Stimulated activated CD8-positive, alpha-beta memory T cell treated with anti-CD3 and anti-CD28 coated beads, Interleukin-4, amount 100 ng/mL, for 4 hours (primary cell): Measurements from ENCODE around the gene CCDC92.

Source experiments
- DNase-seq, 2 donors: peaks; one replicate each; pipeline ENCODE4 v3.0.0-alpha.2; 2020; ENCODE audit warnings: low read depth in 2 of 2, low spot score in 1 of 2

The CCDC92 gene

GRCh38 chr12:123976227-123976826, 3.7 kb upstream of the CCDC92 start:
- no peak for DNase-seq

DNA sequence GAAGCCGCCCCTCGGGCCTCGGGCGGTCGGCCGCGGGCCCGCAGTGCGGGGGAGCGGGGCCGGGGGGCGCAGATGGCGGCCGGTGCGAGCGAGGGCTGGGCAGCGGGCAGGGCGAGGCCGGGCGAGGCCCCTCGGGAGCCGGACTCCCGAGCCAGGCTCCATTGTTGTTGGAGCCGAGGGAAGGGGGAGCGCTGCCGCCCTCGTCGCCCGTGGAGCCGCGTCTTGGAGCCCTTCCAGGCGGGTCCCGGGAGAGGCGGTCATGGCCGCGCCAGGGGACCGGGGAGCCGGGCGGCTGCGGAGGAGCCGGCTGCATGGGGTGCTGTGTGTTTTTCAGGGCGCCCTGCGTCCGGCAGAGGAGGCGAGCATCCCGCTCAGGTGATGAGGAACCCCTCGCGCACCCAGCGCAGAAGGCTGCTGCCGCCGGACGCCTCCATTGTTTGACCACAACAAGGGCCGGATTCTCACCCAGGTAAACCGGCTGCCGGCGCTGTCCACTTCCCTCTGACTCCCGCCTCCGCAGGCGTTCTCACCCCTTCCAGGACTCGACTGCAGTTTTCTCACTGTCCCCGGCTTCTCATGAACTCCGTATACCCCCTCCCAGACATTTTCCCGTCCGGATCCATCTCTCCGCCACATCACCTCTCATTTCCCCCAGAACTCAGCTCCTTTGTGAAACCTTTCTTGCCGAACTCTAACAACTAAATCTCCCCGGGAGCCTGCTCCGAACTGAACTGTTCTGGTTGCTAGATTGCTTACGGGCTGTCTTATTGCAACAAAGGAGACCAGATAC, 1.1 kb upstream of the CCDC92 start:
- DNase-seq: no peak

- no peak for DNase-seq
These were observed 718 bp downstream of the CCDC92 start for GRCh38 chr12:123971770-123972456.

DNA sequence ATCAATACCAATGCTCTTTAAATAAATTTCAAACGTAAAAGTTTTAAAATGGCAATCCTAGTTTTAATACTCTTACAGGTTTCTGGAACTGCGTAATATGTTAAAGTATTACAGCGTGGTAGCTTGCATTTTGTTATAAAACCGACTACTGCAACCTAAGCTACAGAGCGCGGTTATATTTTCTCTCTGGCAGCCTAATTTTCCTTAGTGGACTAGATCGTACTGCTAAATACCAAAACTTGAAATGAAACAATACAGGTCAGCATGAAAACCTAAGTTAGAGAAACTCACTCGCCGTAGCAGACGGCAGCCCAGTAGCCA, 1.2 kb downstream of the CCDC92 start:
- no peak for DNase-seq

- no peak for DNase-seq
These were observed 5.5 kb downstream of the CCDC92 start for GRCh38 chr12:123967121-123967586.

DNA sequence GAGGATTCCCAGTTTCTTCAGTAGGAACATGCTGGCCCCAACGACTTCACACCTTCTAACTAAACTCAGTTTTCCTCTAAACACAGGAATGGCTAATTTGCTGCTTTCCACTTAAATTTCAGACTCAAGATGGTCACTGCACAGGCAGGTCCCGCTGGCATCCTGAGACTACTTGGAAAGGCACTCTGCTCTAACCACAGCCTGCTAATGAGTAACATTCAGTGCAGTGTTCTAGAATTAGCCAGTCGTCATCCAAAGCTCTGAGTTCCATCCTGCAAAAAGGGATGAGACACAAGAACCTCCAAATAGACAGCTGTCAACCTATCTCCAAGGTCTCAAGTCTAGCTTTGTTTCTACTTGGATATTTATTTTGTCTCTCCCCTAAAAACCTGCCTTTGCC, 6.0 kb downstream of the CCDC92 start:
- DNase-seq: no peak

- no peak for DNase-seq
These were observed 7.2 kb downstream of the CCDC92 start for GRCh38 chr12:123965382-123965781.

GRCh38 chr12:123963821-123964220, 8.8 kb downstream of the CCDC92 start:
- DNase-seq: no peak

DNA sequence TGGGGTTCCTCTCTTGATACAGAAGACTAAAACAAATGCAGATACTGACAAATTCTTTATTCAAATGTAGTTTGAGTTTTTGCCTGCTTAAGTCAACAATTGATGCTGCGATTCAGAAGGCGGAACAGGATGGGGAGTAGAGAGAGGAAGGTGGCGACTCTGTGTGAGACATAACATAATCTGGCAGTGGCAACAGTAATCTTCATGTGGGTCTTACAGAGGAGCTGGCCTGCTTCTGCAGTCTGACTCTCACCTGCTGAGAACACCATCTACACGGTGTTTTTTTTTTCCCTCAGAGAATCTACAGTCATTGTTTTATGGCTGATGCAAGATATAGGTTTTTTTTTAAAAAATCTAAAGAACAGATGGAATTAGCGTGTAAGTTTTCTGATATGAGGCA, 10.1 kb downstream of the CCDC92 start:
- DNase-seq: no peak

- no peak for DNase-seq
These were observed 10.9 kb downstream of the CCDC92 start for GRCh38 chr12:123961585-123962345.

GRCh38 chr12:123960856-123961255, 11.8 kb downstream of the CCDC92 start:
- no peak for DNase-seq

DNA sequence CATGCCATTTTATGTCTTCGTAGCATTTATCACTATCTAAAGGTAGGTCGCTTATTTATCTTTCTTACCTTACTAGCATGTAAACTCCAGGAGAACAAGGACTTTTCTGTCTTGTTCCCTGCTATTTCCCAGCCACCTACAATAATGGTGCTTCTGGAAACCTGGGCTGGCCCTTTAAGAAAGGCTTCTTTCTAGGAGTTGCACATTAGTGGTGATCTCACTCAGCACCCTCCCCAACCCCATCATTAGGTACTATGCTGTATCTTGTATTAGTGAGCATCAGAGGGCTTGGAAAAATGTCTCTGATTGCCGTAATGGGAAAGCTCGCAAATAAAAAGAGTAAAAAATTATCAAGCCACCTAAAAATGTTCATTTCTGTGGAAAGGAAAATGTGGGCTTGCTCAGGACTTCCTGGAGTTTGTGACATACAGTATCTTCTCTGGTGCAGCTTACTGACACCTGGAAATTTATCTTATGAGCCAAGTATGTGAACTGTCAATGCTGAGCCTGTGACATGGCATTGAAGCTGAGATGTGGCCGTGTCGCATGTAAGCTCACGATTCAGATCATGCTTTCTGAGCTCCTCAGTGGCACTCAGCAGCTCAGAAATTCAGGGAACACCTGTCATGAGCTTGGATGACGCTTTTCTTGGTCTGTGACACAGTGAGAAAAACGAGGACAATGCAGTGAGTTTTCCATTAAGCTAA, 12.4 kb downstream of the CCDC92 start:
- DNase-seq: no peak

- DNase-seq: no peak
These were observed 13.8 kb downstream of the CCDC92 start for GRCh38 chr12:123958876-123959275.

DNA sequence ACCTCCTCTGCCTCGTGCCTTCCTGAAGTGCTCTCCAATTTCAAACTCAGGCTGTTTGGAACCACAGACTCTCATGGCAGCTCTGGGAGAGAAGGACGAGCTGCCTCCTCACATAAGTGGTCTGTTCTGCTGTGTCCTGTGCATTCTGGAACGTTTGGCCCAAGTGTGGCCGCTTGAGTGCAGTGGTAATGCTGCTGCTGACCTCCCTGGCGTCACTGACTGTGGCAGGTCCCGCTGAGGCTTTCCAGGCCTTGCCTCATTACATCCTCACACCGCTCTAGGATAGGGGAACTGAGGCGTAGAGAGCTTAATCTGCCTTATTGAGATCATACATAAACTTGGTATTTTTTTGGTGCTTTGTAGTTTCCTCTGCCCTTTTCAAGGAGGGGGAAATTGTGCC, 14.2 kb downstream of the CCDC92 start:
- no peak for DNase-seq

- DNase-seq: no peak
These were observed 15.4 kb downstream of the CCDC92 start for GRCh38 chr12:123957196-123957595.

- DNase-seq: no peak
These were observed 16.4 kb downstream of the CCDC92 start for GRCh38 chr12:123956249-123956648.

- no peak for DNase-seq
These were observed 17.8 kb downstream of the CCDC92 start for GRCh38 chr12:123954647-123955350.

- no peak for DNase-seq
These were observed 20.6 kb downstream of the CCDC92 start for GRCh38 chr12:123952037-123952436.

- DNase-seq: no peak
These were observed 21.2 kb downstream of the CCDC92 start for GRCh38 chr12:123951467-123951866.
